Activated T-cell treated with anti-CD3 and anti-CD28 coated beads, Interleukin-2, amount 50 U/mL, for 24 hours (primary cell): ENCODE results near the gene NUP88.
"Not testable (repeated sequence)": the region's sequence is repeated elsewhere in the genome, so short reads cannot be mapped to it uniquely, and the experiment has no call there.

Experiments used
- DNase-seq: peaks from one replicate; pipeline ENCODE4 v3.0.0-alpha.2; 2020
- H3K27ac Mint-ChIP-seq: 2 replicates; pipeline ENCODE4 v1.8.0; 2020; ENCODE audit warnings: mild to moderate bottlenecking, mixed read lengths
- H3K27me3 Mint-ChIP-seq: 2 replicates; pipeline ENCODE4 v1.8.0; 2020; ENCODE audit warnings: mixed read lengths
- H3K36me3 Mint-ChIP-seq: 2 replicates; pipeline ENCODE4 v1.8.0; 2020; ENCODE audit warnings: low read depth, mixed read lengths
- H3K4me1 Mint-ChIP-seq: 2 replicates; pipeline ENCODE4 v1.8.0; 2020; ENCODE audit warnings: low read depth, mixed read lengths
- H3K4me3 Mint-ChIP-seq: 2 replicates; pipeline ENCODE4 v1.8.0; 2020; ENCODE audit warnings: mild to moderate bottlenecking, moderate library complexity, mixed read lengths
- H3K9me3 Mint-ChIP-seq: 2 replicates; pipeline ENCODE4 v1.8.0; 2020; ENCODE audit warnings: mixed read lengths

The NUP88 gene

DNA sequence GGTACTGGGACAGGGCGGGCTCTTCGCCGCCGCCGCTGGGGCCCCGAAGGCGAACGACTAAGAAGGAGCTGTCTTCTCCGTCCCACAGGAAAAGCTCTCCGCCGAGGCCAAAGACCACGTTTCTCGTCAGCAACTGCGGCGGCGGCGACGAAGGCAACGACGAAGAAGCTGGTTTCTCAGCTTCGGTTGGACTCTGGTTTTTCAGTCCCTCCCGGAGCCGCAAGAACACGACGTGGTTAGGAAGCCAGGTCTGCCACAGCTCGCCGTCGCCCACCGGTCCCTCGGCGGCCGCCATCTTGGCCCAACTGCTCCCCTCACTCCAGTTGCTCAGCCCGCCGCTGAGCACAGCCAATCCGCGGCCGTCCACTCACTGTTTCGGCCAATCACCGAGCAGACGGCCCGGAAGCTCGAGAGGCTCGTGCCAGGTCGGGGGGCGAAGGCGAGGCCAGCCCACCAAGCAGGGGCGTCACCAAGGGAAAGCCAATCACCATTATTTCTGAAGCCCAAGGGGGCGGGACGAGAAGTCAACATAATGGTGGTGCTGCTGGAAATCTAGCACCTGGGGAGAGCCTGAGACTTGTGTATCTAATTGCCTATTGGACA lies at the start of gene NUP88:
Gene NUP88, minus strand, starts transcription at position 307 of the 603 bp plus-strand sequence. Its CDS starts 12 bp downstream, at position 295.
- no peaks in the 10 kb centered on the region for H3K27me3 Mint-ChIP-seq
- peak within 1 kb of the TSS; percentile 100 for H3K4me3 Mint-ChIP-seq
- H3K4me1 Mint-ChIP-seq: peaks cover 52% of the 10 kb centered on the region
- H3K9me3 Mint-ChIP-seq: no peaks in the 10 kb centered on the region
- no peak for DNase-seq
- H3K27ac Mint-ChIP-seq: peak within 1 kb of the TSS; percentile 100
- H3K36me3 Mint-ChIP-seq: peaks cover 94% of the 10 kb centered on the region

DNA sequence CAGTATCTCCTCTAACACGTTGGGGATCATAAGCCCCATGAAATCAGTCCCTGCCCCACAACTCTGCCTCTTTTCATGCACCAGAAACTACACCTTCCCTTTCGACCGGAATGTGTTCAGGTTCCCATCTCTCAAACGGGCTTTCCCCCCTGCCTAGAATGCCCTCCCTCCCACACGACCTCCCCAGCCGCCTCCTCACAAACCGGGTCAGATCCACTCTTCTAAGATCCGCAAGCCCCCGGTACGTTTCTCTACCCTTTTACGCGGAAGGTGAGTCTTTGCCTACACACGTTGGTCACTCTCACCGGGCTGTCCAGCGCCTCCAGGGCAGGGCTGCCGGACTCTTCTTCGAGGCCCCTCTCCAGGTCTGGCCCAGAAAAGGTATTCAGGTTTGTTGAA lies 48.6 kb upstream of the NUP88 start:
- DNase-seq: peak; percentile 61
- H3K36me3 Mint-ChIP-seq: peaks cover 67% of the 10 kb centered on the region
- H3K27ac Mint-ChIP-seq: peak overlapping the region; percentile 75
- H3K4me1 Mint-ChIP-seq: peaks cover 46% of the 10 kb centered on the region
- no peaks in the 10 kb centered on the region for H3K27me3 Mint-ChIP-seq
- no peaks in the 10 kb centered on the region for H3K9me3 Mint-ChIP-seq
- peak overlapping the region; percentile 92 for H3K4me3 Mint-ChIP-seq

DNA sequence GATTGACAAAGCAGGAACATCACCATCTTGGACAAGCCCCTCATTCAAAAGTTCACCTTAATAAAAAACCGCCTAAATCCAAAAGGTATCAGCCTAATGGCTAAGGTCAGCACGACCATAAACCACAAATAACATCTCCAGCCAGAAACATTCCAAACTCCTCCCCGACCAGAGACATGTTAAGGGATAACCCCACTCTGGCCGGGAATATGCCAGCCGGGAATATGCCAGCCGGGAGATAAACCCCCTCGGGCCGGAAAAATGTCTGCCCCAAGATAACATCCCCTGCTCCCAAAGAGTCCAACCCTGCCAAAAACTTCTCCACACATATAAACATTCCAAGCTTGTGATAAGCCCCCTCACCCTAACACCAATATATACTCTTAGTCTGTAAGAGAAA lies 48.0 kb upstream of the NUP88 start:
- DNase-seq: no peak
- Mint-ChIP-seq H3K27me3 (no peaks in the 10 kb centered on the region), H3K9me3 (no peaks in the 10 kb centered on the region), H3K4me1 (peaks cover 46% of the 10 kb centered on the region), H3K36me3 (peaks cover 67% of the 10 kb centered on the region), H3K27ac (peak overlapping the region; percentile 75), H3K4me3 (peak overlapping the region; percentile 92)

DNA sequence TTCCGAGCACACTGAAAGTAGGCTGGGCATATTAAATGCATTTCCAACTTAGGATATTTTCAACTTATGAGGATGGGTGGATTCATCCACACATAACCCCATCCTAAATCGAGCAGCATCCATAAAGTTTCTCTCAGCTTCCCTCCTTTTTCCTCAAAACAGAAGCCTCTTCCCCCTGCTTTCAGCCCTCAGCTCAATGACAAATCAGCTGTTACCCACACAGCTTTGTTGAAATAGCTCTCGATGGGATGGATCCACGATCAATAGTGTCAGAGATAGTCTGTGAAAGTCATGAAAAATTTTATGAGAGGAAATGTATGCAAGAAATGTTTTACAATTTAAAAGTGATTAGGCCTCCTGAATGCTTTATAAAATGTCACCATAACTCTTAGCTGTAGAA lies 46.8 kb upstream of the NUP88 start:
- no peak overlapping the region for H3K27ac Mint-ChIP-seq
- H3K4me1 Mint-ChIP-seq: peaks cover 46% of the 10 kb centered on the region
- no peak for DNase-seq
- peak overlapping the region; percentile 92 for H3K4me3 Mint-ChIP-seq
- H3K36me3 Mint-ChIP-seq: peaks cover 67% of the 10 kb centered on the region
- H3K27me3 Mint-ChIP-seq: no peaks in the 10 kb centered on the region
- no peaks in the 10 kb centered on the region for H3K9me3 Mint-ChIP-seq

DNA sequence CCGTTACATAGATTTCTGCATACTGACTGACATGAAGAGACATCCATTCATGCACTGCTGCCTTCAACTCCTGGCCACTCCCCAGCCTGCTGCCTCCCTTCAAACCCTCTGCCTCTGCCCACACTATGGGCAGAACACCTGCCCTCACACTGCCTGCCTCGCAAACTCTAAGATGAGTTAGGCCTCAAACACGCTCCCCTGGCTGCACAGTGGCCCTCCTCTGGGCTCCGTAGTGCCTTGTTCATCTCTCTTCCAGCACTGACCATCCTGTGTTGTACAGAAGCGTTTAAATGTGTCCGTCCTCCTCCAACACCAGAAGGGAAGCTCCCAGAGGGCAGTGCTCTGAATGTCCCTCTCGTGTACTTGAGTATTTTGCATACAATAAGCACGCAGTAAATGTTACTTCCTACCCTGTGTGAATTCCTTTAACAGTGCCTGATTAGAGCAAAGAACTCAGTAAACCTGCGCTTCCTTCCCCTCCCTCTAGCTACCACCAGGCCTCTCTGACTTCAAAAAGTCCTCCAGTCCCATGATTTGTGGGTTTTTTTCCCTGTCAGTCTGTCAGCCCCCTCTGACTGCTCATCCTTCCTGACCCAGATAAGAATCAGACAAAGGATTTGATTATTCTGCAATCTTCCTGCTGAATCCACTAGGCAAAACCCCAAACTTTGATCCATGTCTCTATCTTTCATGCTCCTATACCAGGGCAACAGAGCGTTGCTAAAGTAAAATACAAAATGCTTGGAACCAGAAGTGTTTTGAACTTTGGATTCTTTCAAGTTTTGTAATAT lies 45.5 kb upstream of the NUP88 start:
- Mint-ChIP-seq H3K9me3 (no peaks in the 10 kb centered on the region), H3K4me1 (peaks cover 43% of the 10 kb centered on the region), H3K4me3 (no peak overlapping the region), H3K36me3 (peaks cover 79% of the 10 kb centered on the region), H3K27me3 (no peaks in the 10 kb centered on the region), H3K27ac (peak overlapping the region; percentile 7)
- DNase-seq: no peak

DNA sequence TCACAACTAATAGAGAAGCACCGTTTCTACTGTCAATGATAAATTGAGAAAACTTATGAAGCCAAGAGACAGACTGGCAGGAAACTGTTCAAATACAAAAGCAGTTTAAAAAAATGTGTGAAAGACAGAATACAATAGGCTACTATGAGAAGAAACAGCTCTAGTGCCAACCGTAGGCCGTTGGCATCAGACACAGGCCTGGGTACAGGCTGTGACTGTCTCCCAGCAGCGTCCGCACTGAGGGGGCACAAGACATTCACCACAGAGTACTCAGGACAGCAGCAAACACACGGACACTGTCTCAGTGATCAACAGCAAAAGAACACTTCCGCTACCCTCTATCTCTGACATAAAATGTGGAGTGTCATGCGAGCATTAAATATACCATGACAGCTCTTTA lies 27.3 kb upstream of the NUP88 start:
- no peak for DNase-seq
- Mint-ChIP-seq H3K36me3 (peaks cover 95% of the 10 kb centered on the region), H3K4me3 (no peak overlapping the region), H3K27ac (no peak overlapping the region), H3K4me1 (no peaks in the 10 kb centered on the region), H3K27me3 (no peaks in the 10 kb centered on the region), H3K9me3 (no peaks in the 10 kb centered on the region)

DNA sequence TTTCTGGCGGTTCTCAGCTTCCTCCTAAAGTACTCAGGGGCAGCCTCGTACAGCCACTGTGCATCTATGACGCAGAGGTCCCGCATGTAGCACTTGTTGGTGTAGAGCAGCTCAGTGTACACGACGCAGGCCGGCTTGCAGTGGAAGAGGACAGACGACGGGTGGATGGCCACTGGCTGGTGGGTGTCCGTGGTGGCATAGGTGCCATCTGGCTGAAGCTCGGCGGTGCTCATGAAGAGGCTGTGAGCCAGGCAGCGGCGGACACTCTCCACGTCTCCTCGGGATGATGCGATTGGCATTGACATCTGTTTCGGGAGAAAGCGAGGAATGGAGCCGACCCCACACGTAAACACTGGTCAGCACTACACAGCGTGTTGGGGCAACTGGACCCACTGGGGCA lies 24.7 kb upstream of the NUP88 start:
- no peak overlapping the region for H3K4me3 Mint-ChIP-seq
- H3K36me3 Mint-ChIP-seq: peaks cover 91% of the 10 kb centered on the region
- no peak for DNase-seq
- H3K9me3 Mint-ChIP-seq: no peaks in the 10 kb centered on the region
- peaks cover 12% of the 10 kb centered on the region for H3K4me1 Mint-ChIP-seq
- H3K27me3 Mint-ChIP-seq: no peaks in the 10 kb centered on the region
- H3K27ac Mint-ChIP-seq: no peak overlapping the region

DNA sequence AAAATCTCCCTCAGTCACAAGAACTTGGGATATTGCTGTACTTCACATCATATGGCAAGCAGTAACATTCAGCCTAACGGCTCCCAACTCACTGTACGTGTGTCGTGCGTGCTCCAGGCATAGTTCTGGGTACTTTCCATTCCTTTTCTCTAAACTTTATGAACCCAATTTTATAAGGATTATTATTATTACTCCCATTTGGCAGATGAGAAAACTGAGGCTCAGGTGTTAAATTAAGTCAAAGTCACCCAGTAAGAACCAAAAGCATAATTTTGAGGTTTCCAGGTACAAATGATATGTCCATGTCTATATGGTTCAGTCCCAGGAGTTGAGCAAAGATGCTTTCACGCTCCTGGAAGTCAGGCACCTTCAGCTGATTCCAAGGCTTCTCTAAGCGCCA lies 24.3 kb upstream of the NUP88 start:
- H3K4me3 Mint-ChIP-seq: no peak overlapping the region
- no peak for DNase-seq
- H3K27me3 Mint-ChIP-seq: no peaks in the 10 kb centered on the region
- peaks cover 87% of the 10 kb centered on the region for H3K36me3 Mint-ChIP-seq
- H3K9me3 Mint-ChIP-seq: no peaks in the 10 kb centered on the region
- peaks cover 14% of the 10 kb centered on the region for H3K4me1 Mint-ChIP-seq
- H3K27ac Mint-ChIP-seq: no peak overlapping the region

DNA sequence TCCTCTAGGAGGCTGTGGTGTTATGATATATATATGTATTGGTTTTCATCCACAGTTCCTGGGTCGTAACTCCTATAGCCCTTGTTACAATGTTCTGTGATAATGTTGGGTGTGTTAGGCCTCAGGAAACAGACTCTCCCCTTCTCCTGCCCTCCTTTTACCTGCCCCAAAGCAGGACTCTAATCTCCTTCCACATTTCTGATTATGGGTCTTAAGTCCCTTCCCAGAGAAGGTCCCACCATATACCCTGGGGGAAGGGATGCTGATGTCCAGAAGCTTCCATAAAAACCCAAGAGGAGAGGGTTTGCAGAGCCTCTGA lies 19.9 kb upstream of the NUP88 start:
- Mint-ChIP-seq H3K36me3 (peaks cover 87% of the 10 kb centered on the region), H3K9me3 (no peaks in the 10 kb centered on the region), H3K27me3 (no peaks in the 10 kb centered on the region), H3K4me1 (peaks cover 41% of the 10 kb centered on the region), H3K4me3 (peak overlapping the region; percentile 95), H3K27ac (peak overlapping the region; percentile 94)
- no peak for DNase-seq

DNA sequence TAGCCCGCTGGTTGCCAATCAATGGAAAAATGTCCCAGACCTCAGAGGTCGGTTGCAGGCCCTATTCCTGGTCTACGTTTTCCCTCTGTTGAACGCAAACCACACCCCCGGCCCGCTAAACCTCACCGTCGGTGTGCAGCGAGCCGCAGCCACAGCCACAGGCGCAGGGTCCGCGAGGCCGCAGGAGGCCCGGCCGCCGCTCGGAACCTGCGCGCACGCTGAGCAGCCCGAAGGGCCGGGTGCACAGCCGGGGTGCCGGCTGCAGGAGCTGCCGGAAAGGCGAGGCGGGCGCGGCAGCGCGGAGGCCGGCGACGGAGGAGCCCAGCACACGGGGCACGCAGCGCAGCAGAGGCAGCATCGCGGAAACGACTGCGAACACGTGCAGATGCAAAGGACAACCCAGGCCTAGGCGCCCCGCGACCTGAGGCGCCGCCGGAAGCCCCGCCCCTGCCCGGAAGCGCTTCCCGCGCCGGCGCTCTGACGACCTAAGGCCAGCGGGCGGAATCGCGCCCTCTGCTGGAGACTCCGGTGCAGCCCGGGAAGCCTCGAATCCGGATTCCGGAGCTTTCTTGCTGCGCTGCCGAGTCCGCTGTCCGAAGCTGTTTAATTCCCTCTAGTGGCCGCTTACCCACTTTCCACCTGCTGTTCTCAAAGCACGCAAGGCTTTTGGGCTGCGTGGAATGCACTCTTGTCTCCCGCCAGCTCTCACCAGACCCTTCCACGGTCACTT lies 19.4 kb upstream of the NUP88 start, which contains the start of gene C1QBP:
Gene C1QBP, minus strand, starts transcription at position 440 of the 730 bp plus-strand sequence. Its CDS starts 82 bp downstream, at position 358.
- peak; percentile 95 for DNase-seq
- peak within 1 kb of the TSS; percentile 94 for H3K27ac Mint-ChIP-seq
- peaks cover 43% of the 10 kb centered on the region for H3K4me1 Mint-ChIP-seq
- no peaks in the 10 kb centered on the region for H3K27me3 Mint-ChIP-seq
- no peaks in the 10 kb centered on the region for H3K9me3 Mint-ChIP-seq
- H3K36me3 Mint-ChIP-seq: peaks cover 86% of the 10 kb centered on the region
- H3K4me3 Mint-ChIP-seq: peak within 1 kb of the TSS; percentile 95

DNA sequence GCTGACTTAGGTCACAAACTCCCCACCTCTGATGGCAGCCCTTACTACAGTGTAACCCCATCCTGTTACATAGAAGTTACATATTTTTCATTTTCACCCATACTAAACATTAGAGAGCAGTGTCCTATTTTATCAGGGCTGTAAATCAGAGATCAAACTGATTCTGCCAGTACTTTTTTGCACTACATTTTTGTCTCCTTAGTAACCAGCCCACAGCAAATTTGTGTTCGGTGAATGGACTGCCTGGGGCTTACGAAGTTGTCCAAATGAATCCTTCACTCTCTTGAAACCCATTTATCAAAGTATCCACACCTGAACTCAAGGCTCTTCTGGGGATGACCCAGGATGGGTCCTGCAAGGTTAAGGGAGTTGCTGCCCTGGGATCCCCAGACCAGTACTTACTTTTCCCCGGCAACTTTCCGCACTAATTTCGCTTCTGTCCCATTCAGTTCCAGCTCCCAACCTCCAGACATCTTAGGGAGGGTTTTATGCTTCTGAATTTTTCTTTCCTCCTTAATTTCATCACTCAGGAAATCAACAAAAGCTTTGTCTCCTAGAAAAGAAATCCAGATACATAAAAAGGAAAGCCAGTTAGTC lies 18.4 kb upstream of the NUP88 start:
- DNase-seq: no peak
- H3K4me3 Mint-ChIP-seq: peak overlapping the region; percentile 95
- peaks cover 88% of the 10 kb centered on the region for H3K36me3 Mint-ChIP-seq
- H3K4me1 Mint-ChIP-seq: peaks cover 46% of the 10 kb centered on the region
- H3K27ac Mint-ChIP-seq: peak overlapping the region; percentile 94
- no peaks in the 10 kb centered on the region for H3K27me3 Mint-ChIP-seq
- no peaks in the 10 kb centered on the region for H3K9me3 Mint-ChIP-seq

DNA sequence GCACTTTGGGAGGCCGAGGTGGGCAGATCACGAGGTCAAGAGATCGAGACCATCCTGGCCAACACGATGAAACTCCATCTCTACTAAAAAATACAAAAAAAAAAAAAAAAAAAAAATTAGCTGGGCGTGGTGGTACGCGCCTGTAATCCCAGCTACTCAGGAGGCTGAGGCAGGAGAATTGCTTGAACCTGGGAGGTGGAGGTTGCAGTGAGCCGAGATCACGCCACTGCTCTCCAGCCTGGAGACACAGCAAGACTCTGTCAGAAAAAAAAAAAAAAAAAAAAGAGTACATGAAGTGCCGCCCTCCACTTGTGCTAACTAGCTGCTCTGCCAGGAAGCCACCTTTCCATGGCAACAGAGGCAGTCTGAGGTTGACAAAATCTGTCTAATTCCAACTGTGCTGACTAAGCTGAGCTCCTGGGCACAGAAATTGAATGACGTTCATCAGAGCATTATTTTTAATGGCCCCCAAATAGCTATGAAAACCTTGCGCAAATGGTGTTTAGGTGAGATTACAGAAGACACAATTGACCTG lies 16.4 kb upstream of the NUP88 start:
- not testable (repeated sequence) for DNase-seq, H3K9me3 Mint-ChIP-seq, H3K27me3 Mint-ChIP-seq
- H3K4me1 Mint-ChIP-seq: peaks cover 52% of the 10 kb centered on the region
- peak overlapping the region; percentile 94 for H3K27ac Mint-ChIP-seq
- peaks cover 88% of the 10 kb centered on the region for H3K36me3 Mint-ChIP-seq
- H3K4me3 Mint-ChIP-seq: peak overlapping the region; percentile 95

DNA sequence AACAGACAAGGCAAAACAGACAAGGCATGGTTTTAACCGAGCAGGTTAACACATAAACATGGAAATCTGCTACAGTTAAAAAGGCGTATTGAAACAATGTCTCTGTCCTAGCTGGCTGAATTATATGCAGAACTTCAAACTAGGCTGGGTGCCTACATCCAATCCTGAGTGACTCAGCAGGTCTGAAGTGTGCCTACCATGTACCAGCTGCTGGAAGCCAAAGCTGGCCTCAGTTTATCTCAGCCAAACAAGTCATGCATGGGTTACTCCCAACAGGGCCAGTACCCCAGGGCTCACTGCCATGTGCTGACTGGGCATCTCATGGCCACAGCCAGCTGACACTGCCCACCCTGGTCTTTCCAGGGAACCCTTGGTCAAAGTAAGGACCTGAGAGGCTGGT lies 15.5 kb upstream of the NUP88 start:
- H3K4me3 Mint-ChIP-seq: peak overlapping the region; percentile 49
- H3K4me1 Mint-ChIP-seq: peaks cover 53% of the 10 kb centered on the region
- H3K9me3 Mint-ChIP-seq: no peaks in the 10 kb centered on the region
- peaks cover 90% of the 10 kb centered on the region for H3K36me3 Mint-ChIP-seq
- no peaks in the 10 kb centered on the region for H3K27me3 Mint-ChIP-seq
- H3K27ac Mint-ChIP-seq: peak overlapping the region; percentile 90
- no peak for DNase-seq

DNA sequence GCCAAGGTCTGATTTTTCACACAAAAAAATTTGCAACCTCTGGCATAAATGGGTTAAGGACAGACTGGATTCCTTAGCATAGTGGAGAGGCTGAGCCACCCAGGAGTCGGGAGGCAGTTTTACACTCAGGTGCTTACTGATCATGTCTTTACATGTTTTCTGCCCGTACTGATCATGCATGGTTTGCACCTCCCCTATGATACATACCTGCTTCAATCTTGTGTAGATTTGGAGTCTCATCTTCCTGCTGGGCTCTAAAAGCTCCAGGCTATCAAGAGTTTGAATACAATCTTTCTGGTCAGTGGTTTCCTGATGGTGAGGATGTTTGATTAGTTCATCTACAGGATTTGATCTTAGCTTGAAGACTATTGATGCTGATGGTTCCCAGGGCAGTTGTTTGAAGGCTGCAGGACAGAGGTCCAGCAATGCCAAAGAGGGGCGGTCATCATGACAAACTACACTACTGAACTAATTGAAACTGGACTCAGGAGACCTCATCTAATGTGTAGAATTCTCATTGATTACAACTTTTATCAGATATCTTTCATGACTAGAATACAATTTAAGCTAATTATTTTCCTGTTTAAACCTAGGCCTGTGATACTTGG lies 12.6 kb upstream of the NUP88 start:
- Mint-ChIP-seq H3K4me3 (no peak overlapping the region), H3K27me3 (no peaks in the 10 kb centered on the region), H3K27ac (peak overlapping the region; percentile 60), H3K36me3 (peaks cover 97% of the 10 kb centered on the region), H3K9me3 (no peaks in the 10 kb centered on the region), H3K4me1 (peaks cover 34% of the 10 kb centered on the region)
- no peak for DNase-seq
